ENCODE data around the gene AP4M1.
"Not testable (repeated sequence)": the region's sequence is repeated elsewhere in the genome, so short reads cannot be mapped to it uniquely, and the experiment has no call there.

Gene AP4M1

DNA sequence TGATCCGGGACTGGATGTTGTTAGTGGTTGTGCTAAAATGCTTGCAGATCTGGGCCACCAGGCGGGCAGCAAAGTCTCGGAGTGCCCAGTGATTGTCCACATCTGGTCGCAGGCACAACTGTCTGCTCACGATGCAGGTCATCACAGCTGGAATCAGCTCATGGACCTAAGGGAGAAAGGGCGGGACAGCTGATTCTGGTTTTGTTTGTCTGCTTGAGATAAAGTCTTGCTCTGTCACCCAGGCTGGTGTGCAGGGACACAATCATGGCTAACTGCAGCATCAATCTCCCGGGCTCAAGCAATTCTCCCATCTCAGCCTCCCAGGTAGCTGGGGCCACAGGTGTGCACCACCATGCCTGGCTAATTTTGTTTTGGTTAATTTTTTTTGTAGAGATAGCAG, 9.7 kb downstream of the AP4M1 start:
- DNase-seq = no peak

DNA sequence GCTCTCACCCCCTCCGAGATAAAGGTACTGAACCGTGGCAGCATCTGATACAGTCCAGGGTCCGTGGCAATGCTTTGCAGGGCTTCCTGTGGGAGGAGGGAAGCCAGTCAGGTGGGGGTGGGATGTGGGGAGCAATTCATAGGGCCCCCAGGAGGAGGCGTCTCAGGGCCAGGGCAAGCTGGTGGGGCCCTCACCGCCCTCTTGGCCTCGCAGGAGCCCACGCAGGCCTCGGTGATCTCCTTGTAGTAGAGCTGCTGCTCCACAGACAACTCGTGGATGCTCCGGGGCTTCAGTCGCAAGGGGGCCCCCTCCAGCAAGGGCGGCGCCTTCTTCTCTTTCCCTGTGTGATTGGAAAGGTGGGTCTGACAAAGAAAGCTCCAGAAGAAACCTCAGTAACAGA, 10.5 kb downstream of the AP4M1 start:
- DNase-seq = no peak

DNA sequence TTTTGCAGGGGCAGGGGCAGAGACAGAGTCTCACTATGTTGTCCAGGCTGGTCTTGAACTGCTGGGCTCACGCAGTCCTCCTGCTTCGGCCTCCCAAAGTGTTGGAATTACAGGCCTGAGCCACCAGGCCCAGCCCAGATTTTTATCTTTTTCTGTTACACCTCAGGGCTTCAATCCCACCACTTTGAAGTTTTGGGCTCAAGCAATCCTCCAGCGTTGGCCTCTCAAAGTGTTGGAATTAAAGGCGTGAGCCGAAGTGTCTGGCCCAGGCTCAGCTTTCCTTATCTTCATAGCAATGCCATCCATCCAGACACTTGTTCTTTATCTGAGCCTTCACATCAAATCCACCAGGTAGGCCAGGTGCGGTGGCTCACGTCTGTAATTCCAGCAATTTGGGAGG, 13.6 kb downstream of the AP4M1 start:
- no peak for DNase-seq

DNA sequence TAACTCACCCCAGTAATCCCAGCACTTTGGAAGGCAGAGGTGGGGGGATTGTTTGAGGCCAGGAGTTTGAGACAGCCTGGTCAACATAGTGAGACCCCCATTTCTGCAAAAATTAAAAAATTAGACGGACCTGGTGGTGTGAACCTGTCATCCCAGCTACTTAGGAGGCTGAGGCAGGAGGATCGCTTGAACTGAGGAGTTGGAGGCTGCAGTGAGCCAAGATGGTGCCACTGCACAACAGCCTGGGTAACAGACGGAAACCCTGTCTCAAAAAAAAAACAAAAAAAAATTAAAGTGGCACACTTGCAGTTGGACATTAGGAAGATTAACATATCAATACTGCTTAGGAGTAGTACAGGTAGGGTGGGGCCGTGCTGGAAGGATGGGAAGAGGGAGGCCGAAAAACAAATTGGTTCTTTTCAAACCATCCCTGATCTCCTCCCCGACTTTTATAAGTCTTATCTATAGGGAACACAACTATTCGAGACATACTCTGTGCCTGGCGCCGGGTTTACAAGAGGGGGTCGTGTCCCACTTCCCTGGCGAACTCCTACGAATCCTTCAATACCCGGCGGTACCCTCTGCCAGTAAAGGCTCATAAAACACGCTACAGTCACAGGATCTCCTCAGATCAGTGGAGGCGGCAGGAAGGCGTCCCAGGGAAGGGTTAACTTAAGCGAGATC, 17.1 kb downstream of the AP4M1 start:
- no peak for DNase-seq

DNA sequence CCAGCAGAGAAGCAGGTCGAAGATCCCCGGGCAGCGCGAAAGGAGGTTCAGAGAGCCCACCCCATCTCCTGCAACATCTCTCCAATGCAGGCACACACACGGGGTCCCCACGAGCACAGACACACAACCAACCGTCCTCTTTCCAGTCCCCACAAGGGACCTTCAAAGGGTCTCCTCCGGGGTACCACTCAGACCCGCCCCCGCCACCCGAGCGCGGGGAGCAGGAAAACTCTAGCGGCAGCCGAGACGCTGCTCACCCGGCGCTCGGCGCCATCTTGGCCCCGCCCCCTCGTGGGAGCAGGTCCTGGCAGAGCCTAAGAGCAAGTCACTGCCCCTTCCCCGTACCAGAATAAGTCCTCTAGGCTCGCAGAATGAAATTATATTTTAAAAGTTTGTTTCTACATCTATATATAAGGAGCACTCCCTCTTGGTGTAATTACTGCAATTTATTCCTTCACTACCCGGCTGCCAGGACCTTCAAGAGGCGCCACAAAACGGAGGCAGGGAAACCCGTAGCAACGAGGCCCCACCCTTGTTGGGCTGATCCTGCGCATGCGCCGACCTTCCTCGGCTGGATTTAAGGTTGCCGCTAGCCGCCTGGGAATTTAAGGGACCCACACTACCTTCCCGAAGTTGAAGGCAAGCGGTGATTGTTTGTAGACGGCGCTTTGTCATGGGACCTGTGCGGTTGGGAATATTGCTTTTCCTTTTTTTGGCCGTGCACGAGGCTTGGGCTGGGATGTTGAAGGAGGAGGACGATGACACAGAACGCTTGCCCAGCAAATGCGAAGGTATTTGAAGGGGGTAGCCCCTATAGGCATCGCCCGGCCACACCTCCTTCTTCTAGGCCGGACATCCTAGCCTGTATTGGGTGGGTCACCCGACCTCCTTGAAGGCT, 17.9 kb downstream of the AP4M1 start, which contains the start of the genes CNPY4 and TAF6:
CNPY4 (plus strand) TSS at position 563 of the 898 bp plus-strand sequence; CDS start at position 674, 111 bp downstream.
TAF6 (minus strand) TSS at position 287 of the 898 bp plus-strand sequence. CDS start 5,149 bp downstream, outside the sequence.
- DNase-seq = peak; percentile 94

DNA sequence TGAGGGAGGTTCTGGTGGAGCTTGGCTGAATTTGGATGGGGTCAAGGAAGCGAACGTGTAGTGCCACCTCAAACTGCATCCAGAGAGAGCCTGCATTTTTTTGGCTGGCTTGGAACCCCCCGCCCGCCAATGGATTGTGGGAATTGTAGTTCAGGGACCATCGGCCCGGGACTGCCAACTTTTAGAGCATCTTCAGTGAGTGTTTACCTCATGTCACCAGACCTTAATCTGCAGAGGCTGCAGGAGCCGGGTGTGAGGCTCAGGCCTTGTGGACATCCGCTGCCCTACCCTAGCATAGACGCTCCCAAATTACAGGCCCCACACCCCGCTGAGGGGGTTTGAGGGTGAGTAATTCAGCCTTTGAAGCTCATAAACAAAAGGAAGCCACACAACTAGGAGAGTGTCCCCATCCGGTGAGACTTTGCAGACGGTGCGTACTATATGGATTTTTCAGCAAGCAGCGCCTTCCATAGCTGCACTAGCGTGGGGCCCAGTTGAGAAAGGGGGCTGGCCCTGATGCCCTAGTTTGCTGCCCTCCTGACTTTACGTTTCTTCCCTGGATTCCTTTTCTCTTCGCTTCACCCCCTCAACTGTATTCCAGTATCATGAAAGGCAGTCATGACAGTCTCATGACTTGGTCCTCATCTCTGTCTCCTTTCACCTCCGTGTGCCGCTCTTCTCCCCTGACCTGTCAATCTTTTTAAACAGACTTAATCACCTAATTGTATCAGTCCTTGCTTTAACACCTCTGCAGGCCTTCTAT, 18.7 kb downstream of the AP4M1 start:
- peak; percentile 72 for DNase-seq

DNA sequence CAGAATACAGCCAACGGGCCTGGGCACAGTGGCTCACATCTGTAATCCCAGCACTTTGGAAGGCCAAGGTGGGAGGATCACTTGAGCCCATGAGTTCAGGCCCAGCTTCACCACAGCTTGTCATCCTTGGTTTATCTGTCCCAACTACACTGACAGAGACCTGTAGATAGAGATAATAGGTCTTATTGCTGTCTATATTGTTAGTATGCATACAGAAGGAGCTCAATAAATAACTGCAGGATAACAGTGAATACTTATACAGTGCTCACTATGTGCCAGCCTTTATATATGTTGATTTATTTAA, 19.2 kb downstream of the AP4M1 start:
- no peak for DNase-seq

DNA sequence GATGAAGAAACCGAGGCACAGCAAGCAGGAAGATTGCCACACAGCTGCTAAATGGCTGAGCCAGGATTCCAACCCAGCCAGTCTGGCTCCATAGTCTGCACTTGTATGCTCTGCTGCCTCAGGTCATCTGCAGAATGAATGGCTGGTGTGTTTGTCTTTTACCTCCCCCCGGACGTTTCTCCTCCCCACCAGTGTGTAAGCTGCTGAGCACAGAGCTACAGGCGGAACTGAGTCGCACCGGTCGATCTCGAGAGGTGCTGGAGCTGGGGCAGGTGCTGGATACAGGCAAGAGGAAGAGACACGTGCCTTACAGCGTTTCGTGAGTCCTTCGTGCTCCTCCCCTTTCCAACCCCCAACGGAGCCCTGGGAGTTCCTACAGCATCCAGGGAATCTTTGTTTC, 20.6 kb downstream of the AP4M1 start:
- DNase-seq = no peak

DNA sequence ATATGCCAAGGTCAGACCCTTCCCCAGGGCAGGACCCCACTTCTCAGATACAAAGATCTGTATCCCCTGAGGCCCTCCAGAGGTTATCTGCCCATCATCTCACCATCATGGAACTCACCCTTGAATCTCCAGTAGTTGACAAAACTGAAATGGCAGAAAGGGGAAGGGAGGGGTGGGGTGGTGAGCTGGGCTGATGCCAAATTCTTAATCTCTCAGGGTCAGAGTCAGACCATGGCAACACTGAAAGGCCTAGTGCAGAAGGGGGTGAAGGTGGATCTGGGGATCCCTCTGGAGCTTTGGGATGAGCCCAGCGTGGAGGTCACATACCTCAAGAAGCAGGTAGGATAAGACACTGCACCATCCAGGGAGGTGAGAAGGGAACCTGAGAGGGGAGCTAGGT, 21.1 kb downstream of the AP4M1 start:
- no peak for DNase-seq

DNA sequence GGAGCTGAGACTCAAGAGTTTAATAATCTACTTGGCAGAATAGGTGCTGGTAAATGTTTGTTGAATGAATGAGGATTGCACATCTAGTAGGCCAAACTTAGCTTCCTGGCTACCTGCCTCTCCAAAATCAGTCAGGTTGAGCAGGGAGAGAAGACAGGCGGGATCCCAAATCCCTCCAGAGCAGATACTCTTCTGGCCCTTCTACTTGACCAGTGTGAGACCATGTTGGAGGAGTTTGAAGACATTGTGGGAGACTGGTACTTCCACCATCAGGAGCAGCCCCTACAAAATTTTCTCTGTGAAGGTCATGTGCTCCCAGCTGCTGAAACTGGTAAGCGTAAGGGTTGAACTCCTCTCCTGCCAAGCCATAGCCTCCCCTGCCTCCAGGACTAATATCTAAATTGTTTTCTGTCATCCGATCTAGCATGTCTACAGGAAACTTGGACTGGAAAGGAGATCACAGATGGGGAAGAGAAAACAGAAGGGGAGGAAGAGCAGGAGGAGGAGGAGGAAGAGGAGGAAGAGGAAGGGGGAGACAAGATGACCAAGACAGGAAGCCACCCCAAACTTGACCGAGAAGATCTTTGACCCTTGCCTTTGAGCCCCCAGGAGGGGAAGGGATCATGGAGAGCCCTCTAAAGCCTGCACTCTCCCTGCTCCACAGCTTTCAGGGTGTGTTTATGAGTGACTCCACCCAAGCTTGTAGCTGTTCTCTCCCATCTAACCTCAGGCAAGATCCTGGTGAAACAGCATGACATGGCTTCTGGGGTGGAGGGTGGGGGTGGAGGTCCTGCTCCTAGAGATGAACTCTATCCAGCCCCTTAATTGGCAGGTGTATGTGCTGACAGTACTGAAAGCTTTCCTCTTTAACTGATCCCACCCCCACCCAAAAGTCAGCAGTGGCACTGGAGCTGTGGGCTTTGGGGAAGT, 23.1 kb downstream of the AP4M1 start:
- no peak for DNase-seq

DNA sequence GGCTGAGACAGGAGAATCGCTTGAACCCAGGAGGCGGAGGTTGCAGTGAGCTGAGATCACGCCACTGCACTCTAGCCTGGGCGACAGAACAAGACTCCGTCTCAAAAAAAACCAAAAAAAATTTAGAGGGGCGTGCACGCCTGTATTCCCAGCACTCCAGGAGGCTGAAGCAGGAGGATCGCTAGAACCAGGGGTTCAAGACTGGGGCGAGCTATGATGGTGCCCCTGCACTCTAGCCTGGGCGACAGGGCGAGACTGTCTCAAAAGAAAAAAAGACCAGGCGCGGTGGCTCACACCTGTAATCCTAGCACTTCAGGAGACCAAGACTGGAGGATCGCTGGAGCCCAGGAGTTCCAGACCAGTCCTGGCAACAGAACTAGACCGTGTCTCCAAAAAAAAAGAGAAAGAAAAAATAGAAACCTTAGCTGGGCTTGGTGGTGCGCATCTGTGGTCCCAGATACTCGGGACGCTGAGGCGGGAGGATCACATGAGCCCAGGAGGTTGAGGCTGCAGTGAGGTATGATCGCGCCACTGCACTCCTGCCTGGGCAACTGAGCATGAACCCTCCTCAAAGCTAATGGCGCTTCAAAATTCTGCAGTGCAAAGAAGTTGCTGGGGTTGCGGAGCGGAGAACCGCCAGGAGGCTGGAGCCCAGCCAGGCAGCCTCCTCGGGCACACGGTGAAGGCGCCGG, 24.9 kb downstream of the AP4M1 start:
- DNase-seq = no peak

DNA sequence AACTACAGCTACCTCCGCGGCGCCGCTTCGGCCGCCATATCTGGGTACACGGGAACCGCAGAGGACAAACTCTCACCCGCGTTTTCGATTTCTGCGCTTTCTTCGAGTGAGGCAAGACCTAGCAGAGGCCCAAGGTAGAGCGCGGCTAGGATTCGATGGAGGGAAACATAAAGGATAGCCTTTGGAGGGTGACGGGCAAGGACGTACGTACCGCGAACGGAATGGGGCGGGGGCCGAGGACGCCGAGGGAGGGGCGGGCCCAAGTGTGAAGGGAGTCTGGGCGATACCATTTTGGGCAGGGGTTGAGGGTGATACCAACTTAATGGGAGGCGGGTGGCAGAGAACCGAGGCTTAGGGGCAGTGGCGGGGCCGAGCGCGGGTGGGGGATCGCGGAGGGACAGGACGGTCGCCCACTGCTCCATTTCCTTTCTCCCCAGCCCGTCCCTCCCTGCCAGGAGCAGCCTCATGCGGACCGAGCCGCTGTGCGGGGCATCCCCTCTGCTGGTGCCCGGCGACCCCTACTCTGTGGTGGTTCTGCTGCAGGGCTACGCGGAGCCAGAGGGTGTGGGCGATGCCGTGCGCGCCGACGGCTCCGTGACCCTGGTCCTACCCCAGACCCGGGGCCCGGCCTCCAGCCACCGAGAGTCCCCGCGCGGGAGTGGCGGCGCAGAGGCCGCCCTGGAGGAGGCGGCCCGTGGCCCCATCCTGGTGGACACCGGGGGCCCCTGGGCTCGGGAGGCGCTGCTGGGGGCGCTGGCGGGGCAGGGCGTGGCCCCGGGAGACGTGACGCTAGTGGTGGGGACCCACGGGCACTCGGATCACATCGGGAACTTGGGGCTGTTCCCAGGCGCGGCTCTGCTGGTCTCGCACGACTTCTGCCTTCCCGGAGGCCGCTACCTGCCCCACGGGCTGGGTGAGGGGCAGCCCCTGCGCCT, 25.8 kb downstream of the AP4M1 start, which contains the start of gene MBLAC1:
MBLAC1 (plus strand) TSS at position 37 of the 935 bp plus-strand sequence; CDS start at position 466, 429 bp downstream.
- DNase-seq = peak; percentile 87

DNA sequence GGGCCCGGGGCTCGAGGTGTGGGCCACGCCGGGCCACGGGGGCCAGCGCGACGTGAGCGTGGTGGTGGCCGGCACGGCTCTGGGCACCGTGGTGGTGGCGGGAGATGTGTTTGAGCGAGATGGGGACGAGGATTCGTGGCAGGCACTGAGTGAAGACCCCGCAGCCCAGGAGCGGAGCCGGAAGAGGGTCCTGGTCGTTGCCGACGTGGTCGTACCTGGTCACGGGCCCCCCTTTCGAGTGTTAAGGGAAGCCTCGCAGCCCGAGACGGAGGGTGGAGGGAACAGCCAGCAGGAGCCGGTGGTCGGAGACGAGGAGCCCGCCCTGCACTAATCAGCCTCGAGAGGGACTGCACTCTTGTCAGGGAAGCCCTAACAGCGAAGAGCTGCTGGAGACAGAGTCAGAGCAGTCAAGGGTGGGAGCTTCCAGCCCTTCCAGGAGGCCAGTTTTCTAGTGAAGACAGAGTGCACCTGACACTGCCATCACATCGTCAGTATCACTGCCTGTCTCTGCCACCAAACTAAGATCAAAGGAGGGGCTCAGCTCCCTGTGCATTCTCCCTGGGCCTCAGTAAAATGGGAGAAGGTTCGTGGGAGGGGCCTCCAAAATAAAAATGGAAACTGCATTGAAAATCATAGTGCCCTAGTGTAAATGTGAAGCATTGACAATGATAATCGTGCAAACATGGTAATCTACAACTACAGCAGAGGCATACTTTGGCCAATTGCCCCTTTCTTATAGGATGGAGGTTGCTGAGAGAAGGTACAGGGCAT, 26.6 kb downstream of the AP4M1 start:
- DNase-seq = peak; percentile 23

DNA sequence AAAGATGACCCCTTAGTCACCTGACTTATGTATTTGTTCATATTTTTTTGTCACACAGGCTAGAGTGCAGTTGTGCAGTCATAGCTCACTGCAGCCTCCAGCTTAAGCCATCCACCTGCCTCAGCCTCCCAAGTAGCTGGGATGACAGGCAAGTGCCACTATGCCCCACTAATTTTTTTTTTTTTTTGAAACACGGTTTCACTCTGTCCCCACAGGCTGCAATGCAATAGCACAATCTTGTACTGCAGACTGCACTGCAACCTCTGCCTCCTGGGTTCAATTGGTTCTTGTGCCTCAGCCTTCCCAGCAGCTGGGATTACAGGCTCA, 27.2 kb downstream of the AP4M1 start:
- no peak for DNase-seq

DNA sequence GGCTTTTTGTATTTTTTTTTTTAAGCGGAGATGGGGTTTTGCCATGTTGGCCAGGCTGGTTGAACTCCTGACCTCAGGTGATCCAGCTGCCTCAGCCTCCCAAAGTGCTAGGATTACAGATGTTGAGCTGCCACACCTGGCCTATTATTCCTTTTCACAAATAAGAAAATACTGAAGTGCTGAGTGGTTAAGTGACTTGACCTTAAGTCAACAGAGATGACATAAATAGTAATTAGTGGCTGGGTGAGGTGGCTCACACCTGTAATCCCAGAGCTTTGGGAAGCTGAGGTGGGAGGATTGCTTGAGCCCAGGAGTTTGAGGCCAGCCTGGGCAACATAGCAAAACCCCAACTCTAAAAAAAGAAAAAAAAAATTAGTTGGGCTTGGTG, 28.8 kb downstream of the AP4M1 start:
- not testable (repeated sequence) for DNase-seq

DNA sequence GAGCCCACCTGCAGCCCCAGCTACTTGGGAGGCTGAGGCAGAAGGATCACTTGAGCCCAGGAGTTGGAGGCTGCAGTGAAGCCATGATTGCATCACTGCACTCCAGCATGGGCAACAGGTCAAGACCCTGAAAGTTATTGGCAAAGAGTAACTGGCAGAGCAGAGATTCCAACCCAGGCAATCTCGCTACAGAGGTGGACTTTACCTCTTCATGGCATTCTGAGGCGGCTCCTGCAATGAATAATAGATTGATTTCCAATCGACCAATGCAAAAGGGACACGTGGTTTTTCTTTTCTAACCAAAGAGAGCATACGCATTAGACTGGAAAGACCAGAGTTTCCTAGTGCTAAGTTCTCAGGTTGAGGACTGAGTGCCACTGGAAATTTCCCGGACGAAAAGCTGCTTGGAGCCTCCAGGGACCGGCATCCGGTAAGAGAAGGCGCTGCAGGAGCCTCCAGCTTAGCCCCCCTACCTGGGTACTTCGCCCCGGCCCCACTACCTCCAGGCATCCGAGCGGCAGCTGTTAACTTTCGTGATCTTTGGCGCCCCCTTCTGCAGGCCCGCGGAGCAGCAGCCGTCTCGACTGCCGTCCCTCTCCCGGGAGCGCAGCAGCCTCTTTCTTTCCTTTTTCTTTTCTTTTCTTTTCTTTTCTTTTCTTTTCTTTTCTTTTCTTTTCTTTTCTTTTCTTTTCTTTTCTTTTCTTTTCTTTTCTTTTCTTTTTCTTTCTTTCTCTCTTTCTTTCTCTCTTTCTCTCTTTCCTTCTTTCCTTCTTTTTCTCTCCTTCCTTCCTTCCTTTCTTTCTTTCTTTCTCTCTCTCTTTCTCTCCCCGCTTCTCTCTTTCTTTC, 29.4 kb downstream of the AP4M1 start:
- DNase-seq = peak; percentile 52

DNA sequence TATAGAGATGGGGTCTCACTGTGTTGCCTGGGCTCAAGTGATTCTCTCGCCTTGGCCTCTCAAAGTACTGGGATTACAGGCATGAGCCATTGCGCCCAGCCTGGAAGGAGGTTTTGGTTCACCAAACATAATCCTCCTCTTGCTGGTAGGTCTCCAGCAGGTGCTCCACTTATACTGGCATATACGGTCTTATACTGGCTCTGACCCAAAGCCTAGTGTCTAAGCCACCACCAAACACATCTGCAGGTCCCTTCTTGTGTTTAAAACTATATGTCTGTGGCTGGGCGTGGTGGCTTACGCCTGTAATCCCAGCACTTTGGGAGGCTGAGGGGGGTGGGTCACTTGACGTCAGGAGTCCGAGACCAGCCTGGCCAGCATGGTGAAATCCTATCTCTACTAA, 30.7 kb downstream of the AP4M1 start:
- no peak for DNase-seq

DNA sequence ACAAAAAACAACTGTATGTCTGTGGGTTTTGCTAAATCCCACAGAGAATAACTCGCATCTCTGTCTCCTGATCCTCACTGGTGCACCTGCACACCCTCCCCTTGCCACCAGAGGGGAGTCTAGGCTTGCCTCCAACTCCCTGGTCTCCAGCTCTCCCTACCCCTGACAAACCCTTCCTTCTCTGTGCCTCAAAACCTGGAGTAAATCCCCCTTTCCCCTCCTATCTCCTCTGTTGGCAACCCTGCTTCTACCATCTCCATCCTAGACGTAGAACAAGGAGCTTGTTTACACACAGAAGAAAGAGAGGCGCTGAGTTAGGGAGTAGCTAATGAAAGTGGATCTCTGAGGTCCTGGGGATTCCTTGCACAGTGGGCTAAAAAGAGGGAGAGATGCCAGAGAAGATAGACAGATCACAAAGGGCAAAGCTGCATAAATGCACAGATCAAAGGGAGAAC, 31.3 kb downstream of the AP4M1 start:
- peak; percentile 68 for DNase-seq
